NCI-H1694 (cell line): ENCODE measurements around the gene ITPRIP.

Source experiments
- DNase-seq: peaks from one replicate; lab custom pipeline; 2025; lab: John Stamatoyannopoulos, UW

ITPRIP gene

DNA sequence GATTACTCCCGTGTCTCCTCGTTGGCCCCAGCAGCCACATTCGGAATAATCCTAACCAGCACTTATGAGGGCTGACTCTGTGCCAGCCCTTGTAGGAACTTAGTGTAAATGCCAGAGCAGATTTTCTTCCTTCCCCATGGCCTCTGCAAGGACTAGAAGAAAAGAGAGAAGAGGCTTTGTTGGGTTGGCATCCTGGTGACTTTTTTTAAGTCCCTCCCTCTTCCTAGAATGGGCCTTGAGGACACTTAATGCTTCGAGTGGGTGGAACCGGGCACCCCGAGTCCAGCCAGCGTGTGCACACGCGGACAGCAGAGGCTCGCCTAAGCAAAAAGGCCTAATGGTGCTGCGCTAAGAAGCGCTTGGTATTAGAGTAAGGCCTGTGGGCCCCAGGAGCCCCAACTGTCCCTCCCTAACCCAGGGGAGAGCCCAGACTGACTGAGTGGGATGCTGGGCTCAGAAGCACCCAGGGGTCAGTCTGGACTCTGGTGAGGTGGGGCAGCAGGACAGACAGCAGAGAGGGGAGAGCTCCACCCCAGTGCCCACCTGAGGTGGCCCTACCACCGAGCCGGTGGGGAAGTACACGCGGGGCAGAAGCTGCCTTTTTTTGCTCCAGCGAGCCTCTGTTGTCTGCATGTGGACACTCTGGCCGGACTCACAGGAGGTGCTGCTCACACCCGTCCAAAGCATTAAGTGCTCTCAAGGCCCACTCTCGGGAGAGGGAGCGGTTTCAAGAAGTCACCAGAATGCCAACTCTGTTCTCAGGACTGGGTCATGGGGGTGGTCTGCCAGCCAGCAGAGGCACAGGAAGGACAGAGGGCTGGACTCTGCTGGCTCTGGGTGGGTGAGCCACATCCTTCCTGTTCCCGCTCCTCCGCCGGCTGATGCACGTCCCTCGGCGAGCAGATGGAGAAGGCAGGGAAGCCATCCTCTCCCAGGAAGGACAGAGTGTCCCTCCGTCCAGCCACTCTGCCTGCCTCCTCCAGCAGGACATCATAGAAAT lies 12.5 kb downstream of the ITPRIP start:
- DNase-seq, result no peak

- no peak for DNase-seq
These were observed 13.3 kb downstream of the ITPRIP start for GRCh38 chr10:104324931-104325330.

DNA sequence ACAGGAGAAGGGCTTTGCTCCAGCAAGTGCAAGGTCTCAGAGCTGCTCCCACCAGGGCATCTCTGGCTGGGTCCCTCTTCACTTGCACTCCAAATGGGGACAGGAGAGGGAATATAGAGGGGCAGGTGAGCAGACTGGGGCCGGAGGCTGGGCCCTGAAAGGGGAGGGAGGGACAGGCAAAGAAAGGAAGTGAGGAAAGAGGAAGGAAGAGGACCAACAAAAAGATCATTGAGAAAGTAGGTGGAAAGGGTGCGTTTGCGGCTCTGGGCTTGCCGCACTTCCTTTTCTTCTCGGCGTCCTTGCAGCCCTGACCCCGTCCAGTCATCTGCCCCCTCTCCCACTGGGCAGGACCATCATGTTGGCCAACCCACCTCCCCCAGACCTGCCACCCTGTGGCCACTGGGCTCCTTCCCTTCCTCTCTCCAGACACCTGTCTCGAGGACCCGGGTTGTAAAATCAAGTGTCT lies 14.0 kb downstream of the ITPRIP start:
- no peak for DNase-seq

DNA sequence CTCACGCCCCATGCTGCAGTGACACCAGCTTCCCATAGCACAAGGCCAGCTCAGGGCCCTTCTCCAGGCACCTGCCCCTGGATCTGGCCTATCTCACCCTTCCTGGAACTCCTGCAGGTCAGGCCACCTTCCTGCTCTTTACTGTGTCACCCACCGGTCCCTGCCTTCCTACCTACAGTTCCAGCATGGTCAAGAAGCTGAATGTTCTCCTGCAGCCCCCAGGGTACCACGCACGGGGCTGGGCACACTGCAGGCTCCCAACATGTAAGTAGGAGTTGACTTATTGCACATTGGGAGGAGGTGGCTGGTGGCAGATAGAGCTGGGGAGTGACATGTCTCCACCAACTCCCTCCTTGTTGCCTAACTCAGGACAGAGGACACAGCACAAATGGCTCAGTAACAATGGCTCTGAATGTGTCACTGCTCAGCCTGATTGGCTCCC lies 14.5 kb downstream of the ITPRIP start:
- DNase-seq, result no peak

DNA sequence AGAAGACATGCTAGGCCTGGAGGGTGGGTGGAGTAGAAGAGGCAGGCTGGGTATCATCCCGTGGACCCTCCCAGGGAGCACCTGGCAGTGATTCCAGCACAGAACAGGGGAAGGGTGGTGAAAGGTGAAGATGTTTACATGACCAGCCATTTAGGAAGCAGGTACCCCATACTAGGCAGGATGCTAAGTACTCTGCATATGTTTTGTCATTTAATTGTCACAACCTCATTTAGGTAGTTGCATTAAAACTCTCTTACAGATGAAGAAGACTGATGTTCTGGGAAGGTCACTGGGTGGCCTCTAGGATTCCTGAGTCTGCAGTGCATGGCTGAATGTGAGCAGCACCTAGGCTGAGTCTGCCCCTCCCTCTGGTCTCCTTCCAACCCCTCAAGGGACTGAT lies 15.2 kb downstream of the ITPRIP start:
- no peak for DNase-seq

DNA sequence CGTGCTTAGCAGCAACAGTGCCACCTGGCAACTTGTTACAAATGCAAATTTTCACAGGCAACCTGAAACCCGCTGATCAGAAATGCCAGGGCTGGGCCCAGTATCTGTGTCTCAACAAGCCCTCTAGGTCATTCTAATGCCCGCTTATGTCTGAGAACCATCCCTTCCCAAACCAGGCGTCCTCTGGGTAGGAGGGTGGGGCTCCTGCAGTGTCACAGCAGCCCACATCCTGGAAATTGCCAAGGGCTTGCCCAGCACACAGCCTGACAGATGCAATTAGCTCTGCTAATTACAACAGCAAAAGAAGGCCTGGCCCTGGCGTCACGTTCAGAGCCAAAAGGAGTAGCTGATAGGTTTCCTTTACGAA lies 15.9 kb downstream of the ITPRIP start:
- peak; percentile 27 for DNase-seq

- no peak for DNase-seq
These were observed 16.4 kb downstream of the ITPRIP start for GRCh38 chr10:104321725-104322415.

- no peak for DNase-seq
These were observed 17.0 kb downstream of the ITPRIP start for GRCh38 chr10:104321226-104321625.

DNA sequence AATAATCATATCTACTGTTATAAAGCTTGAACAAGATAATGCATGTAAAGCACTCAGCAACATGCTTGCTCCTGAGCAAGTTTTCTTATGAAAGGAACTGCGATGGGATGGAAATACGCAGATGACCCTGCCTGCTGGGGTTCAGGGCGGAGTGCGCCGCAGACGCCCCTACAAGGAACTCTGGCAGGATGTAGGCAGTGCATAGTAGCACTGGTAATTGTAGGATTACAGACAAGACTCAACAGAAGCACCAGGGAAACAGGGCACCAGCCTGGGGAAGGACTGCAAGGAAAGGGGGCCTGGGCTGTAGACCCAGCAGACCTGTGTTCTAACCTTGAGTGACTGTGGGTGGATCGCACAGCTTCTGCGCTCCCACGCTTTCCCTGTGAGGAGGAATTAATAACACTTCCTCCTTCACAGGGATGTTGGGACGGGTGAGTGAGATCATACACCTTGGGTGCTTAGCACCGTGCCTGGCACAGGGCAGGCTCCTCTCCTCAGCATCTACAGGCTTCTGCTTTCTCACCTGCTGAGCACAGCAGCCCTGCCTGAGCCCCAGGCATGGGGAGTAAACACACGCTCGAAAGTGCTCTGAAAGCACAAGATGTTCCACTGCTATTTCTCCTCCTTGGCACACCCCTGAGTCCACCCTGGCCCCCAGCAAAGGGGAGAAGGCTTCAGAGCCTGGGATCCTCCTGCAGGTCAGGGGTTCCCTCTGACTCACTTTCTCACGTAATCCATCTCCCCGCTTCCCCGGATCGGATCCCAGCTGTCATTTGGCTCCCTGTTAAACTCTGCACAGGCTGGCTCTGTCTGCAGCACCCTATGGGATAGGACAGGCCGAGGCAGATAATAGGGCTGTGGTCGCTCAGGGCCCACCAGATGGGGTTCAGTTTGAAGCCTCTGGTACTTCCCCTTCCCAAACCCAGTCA lies 19.2 kb downstream of the ITPRIP start:
- no peak for DNase-seq

- DNase-seq, result no peak
These were observed 19.9 kb downstream of the ITPRIP start for GRCh38 chr10:104318326-104318725.

DNA sequence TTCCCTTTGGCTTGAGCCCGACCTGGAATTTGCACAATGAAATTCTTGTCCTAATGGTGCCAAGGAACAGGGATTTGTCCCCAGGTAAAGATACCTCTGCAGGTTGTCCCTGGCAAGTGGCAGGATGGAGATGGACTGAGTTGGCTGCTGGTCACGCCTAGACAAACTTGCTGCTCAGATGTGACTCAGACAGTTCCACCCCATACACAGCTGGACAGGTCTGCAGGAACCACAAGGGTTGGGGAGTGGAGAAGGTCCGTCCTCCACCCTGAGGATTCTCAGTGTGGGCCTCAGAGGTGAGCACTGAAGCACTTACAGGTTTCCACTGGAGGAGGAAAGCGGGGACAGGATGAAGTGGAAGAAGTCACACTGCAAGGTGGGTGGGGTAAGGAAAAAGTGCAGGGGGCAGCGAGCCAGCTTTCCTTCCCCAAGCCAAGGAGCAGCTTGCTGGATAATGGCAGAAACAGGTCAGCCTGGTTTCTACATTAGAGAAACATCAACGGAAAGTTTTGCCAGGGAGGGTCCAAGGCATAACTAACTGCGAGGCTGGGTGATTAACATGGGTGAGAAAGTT lies 20.5 kb downstream of the ITPRIP start:
- DNase-seq, result no peak

GRCh38 chr10:104317269-104317710 lies 21.0 kb downstream of the ITPRIP start:
- no peak for DNase-seq

DNA sequence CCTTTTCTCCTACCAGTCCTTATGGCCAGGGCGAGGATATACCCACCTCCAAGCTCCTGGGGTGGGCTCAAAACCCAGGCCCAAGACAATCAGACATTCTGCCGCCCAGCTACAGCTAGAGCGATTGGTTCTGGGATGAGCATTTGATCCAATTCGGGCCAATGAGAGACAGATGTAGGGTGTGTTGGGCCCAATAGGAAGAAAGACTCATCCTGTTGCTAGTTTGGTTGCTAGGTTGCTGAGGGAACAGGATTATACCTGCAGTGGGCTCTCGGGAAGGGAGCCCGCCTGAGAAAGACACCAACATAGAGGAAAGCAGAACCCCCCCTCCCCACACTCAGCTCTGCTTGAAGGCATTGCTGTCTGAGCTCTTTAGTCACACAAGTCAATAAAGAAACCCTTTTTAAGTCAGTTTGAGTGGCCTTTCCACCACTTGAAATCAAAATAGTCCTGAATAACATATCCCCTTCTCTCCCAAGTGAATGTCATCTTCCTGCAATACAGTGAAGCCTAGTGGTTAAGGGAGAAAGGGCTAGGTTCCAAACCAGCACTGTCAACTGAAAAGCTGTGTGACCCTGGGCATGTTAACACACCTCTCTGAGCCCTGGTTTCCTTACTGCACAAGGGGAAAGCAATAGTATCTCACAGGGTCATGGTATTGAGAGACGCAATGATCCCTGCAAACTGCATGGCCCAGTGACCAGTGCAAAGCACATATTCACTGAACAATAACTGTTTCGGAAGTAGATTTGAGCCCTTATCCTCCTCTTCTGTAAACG lies 21.8 kb downstream of the ITPRIP start:
- no peak for DNase-seq

GRCh38 chr10:104315486-104315921 lies 22.8 kb downstream of the ITPRIP start:
- no peak for DNase-seq

- DNase-seq, result no peak
These were observed 23.4 kb downstream of the ITPRIP start for GRCh38 chr10:104314591-104315485.

- no peak for DNase-seq
These were observed 27.0 kb downstream of the ITPRIP start for GRCh38 chr10:104311184-104311720.

GRCh38 chr10:104309980-104310978 lies 28.0 kb downstream of the ITPRIP start:
- no peak for DNase-seq

GRCh38 chr10:104308439-104308903 lies 29.8 kb downstream of the ITPRIP start:
- DNase-seq, result no peak
